ENCODE results near the gene ALDH2.

GRCh38 chr12:111791507-111791906, 24.8 kb downstream of the ALDH2 start:
- TF ChIP-seq ZFP3 (CRISPR knock-in tag; IDR thresholded peaks at IDR 0.05) (no peak), CREB5 (CRISPR knock-in tag; IDR thresholded peaks at IDR 0.05; ENCODE audit: low read depth) (no peak), ZNF70 (CRISPR knock-in tag; IDR thresholded peaks at IDR 0.05) (no peak), ARNTL (CRISPR knock-in tag; IDR thresholded peaks at IDR 0.05; ENCODE audit: borderline replicate concordance, low read depth) (no peak), TCF4 (CRISPR knock-in tag; IDR thresholded peaks at IDR 0.05; ENCODE audit: borderline replicate concordance) (no peak), ZNF8 (CRISPR knock-in tag; IDR thresholded peaks at IDR 0.05) (no peak), PPARA (CRISPR knock-in tag; IDR thresholded peaks at IDR 0.05; ENCODE audit: borderline replicate concordance) (no peak), CSDC2 (CRISPR knock-in tag; IDR thresholded peaks at IDR 0.05) (no peak)
